ENCODE measurements around the gene F13A1.

F13A1 gene

GRCh38 chr6:6191476-6191875 is 129.0 kb downstream of the F13A1 start:
- no peak for DNase-seq

DNA sequence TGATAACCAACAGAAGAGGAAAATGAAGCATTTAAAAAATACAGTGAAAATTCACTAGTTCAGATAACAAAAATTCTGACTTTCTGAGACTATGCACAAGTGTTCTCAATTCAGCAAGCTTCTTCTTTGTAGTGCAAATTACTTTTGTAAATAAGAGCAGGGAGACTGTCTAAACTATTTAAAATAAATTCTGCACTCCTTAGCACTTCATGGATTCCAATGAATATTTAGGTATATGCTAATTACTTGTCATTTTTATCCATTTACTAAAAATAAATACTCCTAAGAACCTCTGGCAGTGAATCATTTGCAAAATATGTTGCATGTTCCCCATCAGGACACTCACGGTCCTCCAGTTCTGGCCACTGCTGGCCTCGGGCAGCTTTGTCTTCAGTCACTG is 139.8 kb downstream of the F13A1 start:
- DNase-seq, result no peak

DNA sequence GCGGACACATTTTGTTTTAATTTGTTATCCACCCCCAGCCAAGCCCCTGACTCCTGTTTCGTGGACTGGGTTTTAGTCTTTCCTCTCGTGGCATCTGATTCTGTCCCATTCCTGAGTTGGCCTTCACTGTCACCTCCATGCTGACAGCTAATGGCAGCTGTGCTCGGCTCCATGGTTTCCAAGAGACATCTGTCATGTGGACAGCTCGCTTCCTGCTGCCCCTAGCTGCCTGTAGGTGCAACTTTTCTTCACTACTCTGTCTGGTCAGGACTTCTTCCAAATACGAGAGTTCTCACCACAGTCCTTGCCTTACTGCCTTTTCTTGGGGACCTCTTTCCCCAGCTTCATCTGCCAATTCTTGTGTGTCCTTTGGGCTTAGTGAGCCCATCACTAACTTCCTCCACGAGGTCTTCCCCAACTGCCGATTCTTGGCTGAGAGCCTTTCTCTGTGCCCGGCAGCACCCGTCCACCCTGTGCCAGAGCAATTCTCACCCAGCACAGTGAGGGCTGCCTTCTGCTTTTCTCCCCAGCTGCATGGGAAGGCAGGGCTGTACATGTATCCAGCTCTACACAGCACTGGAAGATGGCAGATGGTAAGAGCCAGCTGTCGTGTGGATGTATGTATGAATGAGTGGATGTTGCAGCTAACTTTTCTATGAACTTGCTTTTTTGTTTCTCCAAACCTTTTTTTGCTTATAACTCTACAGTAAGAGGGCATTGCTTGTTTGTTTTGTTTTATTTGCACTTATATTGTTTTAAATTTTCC is 140.4 kb downstream of the F13A1 start:
- no peak for DNase-seq

DNA sequence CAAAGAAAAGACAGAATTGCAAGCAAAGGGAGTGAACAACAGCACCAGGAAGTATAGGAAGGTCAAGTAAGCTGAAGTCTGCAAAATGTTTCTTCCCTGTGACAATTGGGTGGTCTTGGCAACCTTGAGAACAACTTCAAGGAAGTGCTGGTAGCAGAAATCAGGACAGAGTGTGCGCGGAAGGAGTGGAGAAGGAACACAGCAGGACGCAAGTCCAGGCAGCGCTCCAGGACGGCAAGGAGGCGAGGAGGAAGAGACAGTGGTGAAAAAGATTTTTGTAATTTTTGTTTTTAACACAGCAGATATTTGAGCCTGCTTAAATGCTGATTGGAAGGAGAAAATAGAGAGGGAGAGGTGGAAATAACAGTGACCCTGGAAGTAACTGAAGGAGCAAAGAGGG is 141.7 kb downstream of the F13A1 start:
- no peak for DNase-seq

DNA sequence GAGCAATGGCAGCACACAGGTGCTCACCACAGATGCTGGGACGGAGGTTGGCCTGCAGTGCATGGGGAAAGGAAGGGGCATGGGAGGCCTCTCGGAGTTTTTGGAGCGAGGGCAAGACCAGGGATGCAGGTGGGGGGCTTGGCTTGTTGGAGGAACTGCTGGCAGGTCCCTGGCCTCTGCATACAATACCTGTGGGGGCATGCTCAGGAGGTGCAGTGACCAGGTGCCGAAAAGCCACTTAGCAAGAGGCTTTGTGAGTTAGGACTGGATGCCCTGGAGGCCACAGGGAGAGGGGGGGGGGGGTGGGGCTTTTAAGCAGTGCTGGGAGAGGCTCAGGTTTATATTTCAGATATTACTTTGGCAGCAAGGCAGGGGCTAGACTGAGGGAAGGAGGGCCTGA is 142.7 kb downstream of the F13A1 start:
- DNase-seq, result no peak

- no peak for DNase-seq
These were observed 143.8 kb downstream of the F13A1 start for GRCh38 chr6:6176586-6177228.

GRCh38 chr6:6176127-6176526 is 144.3 kb downstream of the F13A1 start:
- no peak for DNase-seq

GRCh38 chr6:6169141-6169540 is 151.3 kb downstream of the F13A1 start:
- no peak for DNase-seq

GRCh38 chr6:6166064-6166463 is 154.4 kb downstream of the F13A1 start:
- DNase-seq, result no peak

- DNase-seq, result no peak
These were observed 156.1 kb downstream of the F13A1 start for GRCh38 chr6:6164367-6164766.

GRCh38 chr6:6154335-6154734 is 166.1 kb downstream of the F13A1 start:
- DNase-seq, result no peak

GRCh38 chr6:6152060-6152459 is 168.4 kb downstream of the F13A1 start:
- DNase-seq, result no peak

GRCh38 chr6:6148192-6148815 is 172.2 kb downstream of the F13A1 start:
- DNase-seq, result no peak

DNA sequence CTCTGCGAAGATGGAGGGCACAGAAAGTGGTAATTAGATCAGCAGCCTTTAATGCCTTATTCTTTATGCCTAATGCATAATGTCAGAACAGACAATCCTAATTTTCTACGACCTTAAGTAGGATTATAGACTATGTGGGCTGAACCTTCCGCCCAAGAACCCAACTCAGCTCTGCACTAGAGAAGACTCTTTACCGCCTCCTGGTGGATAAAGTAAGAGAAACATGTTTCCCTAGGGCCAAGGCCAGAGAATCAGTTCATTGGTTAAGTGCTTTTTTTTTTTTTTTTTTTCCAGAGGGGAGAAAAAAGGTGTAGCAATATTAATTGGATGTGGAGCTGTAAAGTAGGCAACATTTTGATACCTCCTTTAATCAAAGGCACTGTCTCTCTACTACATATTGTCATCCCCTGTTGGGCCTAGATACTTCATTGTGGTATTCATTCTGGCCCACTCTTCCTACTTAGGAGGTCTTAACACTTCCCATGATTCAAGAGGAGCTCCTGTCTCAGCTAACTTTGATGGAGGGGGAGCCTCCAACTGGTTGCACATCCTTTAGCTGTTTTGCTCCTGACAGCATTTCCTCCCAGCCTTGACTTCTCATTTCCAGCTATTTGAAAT is 188.9 kb downstream of the F13A1 start:
- DNase-seq, result no peak

- DNase-seq, result no peak
These were observed 195.0 kb downstream of the F13A1 start for GRCh38 chr6:6125495-6125894.

- DNase-seq, result no peak
These were observed 196.7 kb downstream of the F13A1 start for GRCh38 chr6:6123803-6124202.

GRCh38 chr6:6121943-6122342 is 198.5 kb downstream of the F13A1 start:
- no peak for DNase-seq

GRCh38 chr6:6105472-6106036 is 214.9 kb downstream of the F13A1 start:
- DNase-seq, result no peak
